GM18519 (cell line): ENCODE data around the gene GEN1.

Experiments
- ATAC-seq: cut with Tn5 transposase; IDR thresholded peaks from one replicate; pipeline ENCODE4 v1.9.1; 2021; ENCODE audit warnings: mild to moderate bottlenecking, moderate library complexity; ENCODE audit not compliant: unreplicated experiment, low FRiP score

GEN1 gene

DNA sequence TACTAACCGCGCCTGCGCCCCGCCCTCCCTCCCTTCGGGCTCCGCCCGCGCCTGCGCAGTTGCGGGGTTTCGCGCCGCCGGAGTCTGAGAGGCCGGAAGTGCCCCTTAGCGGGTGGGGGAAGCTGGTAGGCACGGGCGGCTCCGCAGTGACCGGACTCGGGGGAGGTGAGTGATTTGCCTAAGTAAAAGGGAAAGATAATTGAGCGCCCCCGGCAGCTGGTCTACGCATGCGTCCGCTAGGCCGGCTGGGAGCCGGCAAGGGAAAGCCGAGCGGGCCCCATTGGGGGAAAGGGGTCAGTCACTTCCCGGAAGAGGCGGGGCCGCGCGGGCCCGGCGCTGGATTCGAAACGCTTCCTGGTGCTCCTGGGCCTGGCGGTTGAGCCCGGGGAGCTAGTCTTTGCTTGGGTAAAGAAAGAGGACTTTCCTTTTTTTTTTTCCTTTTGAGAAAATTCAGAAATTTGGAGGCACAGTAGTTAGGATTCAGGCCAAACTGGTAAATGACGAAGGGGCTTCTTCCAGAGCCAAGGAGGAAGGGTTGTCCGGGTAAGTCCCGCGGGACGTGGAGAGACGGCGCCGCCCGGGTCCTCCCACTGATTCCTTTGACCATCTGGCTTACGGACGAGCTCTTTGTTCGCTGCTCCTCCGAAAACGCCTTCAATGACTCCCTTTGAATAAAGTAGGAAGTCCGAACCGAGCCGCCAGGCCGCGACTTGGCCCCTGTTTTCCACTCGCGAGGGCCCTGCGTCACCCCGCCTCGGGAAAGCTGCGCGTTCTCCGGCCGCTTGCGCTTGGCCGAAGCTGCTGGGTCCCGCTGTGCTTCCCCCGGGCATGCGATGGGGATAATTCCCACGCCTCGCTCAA, at the start of gene GEN1, which contains the start of gene SMC6:
GEN1 (plus strand) TSS at position 336 of the 861 bp plus-strand sequence. CDS start 5,806 bp downstream, outside the sequence.
SMC6 (minus strand) TSS at position 8 of the 861 bp plus-strand sequence. CDS start 7,864 bp downstream, outside the sequence.
- peak; percentile 56 for ATAC-seq

DNA sequence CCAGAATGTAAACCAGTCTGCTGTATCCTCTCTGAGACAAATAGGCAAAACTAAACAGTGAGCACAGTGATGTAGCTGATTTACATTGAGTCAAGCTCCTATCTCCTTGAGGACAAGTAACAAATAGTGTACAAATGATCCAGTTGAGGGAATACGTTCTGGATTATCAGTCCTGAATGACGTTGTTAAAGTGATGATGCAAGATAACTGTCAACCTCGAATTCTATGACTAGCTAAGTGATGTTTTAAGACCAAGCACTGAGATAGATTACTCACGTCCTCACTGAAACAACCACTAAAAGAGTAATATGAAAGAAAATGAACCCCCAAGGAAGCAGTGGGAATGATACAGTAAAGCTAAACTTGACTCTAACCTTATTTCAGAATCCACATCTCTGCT, 47.1 kb upstream of the GEN1 start:
- no peak for ATAC-seq

DNA sequence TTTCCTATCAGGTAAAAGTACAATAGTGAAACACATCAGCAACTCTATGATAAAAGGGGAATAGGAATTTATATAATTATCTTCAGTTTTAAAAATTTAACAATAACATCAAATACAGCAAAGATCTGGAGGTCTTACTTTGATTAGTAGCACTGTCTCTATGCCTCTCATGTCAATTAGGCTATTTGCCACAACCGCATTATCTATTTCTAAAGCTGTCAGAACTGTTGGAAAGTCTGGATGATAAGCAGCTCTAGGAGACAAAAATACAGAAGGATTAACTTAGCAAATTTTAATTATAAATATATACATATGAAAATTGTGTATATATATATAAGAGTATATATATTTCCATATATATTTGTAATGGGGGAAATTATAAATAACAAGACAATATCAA, 45.4 kb upstream of the GEN1 start:
- ATAC-seq: no peak

DNA sequence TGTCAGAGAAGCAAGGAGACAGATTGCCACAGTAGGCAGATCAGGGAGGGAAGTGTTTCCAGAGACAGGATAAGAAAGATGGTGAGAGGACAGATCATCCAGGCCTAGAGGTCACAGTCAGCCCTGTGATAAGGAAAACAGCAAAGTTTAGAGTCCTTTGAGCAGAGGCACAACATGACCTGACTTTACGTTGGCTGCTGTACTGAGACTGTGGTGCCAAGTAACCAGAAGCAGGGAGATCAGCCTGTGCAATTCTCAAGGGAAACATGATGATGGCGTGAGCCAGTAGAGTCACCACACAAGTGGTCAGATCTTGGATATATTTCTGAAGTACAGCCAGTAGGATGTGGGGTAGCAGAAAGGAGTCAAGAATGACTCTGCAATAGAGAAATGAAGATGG, 44.0 kb upstream of the GEN1 start:
- no peak for ATAC-seq

DNA sequence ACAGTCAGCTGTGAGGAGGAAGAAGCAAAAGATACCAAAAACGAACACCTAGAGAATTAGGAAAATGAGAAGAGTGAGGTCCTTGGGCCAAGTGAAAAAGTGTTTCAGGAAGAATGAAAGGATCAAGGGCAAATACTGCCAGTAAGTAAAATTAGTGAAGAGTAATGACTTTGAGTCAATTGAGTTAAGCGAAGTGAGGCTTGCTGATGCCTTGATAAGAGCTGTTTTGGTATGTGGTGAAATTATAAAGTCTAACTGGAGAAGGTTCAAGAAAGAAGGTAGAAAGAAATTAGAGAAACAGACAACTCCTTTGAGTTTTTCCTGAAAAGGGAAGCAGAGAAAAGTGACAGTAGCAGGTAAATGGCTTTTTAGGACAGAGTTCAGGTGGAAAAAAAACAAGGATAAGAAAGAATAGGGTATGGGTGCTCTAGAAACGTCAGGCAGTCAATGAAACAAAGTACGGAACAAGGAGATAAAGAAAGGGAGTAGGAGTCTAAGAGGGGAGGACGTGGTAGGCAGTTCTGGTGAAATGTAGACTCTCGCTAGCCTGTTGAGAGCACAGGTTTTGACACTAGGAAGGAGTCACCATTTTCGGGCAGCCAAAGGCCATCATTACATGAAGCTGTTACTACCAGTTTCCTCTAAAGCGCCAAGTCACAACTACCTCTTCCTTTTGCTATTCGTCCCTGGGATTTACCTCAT, 43.2 kb upstream of the GEN1 start:
- no peak for ATAC-seq

DNA sequence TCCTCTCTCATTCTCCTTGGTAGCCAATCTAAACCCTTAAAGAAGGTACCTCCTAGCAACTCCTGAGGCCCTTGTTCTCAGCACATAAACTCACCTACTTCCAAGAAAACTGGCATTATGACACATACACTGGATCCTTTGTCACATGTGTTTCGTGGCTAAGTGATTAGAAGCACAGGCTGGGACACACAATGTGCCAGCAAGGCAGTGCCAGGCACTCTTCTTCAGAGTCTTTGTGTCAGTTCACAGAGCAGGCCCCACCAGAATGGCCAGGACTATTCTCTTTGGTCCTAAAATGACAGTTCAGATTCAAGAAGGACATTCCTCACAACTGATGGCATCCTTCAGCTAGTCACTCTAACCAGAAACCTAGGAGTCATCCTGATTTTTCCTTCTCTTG, 40.6 kb upstream of the GEN1 start:
- no peak for ATAC-seq

- ATAC-seq: no peak
These were observed 36.3 kb upstream of the GEN1 start for GRCh38 chr2:17717666-17718065.

DNA sequence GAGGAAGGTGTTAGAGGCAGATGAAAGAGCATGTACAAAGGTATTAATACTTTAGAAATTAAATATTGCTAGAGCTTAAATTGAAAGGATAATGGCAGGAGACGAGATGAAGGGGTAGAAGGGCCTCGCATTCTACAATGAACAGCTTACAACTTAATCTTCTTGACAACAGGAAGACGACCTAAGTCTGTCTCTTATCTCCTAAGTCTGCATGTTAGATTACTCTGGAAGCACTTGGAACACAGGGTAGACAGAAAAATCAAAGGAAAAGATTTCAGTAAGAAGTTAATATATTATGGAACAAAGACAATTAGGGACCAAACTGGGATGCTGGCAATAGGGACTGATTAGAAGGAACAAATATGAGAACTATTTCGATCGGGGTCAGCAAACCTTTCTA, 35.2 kb upstream of the GEN1 start:
- no peak for ATAC-seq

DNA sequence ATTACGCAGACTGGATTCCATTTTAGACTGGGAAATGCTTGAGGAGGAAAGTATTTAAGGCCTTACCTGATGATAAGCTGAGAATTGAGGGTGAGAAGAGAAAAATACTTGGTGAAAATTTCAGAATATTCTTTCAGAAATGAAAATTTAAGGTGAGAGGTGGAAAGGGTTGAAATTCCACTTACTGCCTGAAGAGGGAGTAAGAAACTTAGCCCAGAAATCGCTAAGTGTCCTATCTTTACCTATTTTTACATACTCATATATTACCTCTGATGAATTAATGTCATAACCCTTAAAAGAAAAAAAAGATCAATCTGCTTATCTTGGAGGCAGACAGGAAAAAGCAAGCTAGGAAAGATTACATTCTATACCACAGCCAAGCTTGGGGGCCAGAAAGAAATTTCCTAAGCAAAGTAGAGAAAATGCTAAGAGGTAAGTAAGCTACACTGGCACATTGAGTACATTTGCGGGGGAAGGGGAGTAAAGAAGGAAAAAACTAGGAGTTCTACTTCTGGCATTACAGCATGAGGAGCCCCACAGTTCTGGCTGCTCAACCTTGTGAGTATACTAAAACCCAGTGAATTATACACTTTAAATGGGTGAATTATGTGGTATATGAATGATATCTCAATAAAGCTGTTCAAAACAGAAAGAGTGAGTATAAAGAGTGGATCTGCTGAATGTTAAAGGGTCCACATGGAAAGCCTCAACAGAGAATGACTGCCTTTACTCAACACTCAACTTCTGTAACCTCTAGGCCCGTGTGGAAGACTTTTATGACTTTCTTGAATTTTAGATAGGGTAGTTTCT, 34.2 kb upstream of the GEN1 start:
- peak; percentile 53 for ATAC-seq

GRCh38 chr2:17728210-17728609, 25.7 kb upstream of the GEN1 start:
- no peak for ATAC-seq

- ATAC-seq: no peak
These were observed 24.1 kb upstream of the GEN1 start for GRCh38 chr2:17729880-17730279.

DNA sequence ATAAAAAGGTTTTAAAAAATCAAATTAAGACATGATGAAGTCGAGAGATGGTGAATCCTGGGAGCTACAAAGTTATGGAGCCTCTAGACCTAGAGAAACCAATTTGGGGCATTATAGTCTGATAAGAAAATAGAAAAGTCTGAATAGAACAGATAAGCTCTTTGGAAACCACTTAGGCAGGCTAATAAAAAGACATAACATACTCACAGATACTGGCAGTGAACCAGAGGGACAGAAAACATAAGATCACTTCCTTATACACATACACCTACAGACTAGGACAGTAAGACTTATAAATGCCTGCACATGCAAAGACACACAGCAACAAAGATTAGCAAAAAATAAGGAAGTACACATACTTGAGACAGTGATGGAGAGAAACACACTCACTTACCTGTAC, 20.3 kb upstream of the GEN1 start:
- ATAC-seq: no peak

GRCh38 chr2:17735864-17736263, 18.1 kb upstream of the GEN1 start:
- ATAC-seq: no peak

DNA sequence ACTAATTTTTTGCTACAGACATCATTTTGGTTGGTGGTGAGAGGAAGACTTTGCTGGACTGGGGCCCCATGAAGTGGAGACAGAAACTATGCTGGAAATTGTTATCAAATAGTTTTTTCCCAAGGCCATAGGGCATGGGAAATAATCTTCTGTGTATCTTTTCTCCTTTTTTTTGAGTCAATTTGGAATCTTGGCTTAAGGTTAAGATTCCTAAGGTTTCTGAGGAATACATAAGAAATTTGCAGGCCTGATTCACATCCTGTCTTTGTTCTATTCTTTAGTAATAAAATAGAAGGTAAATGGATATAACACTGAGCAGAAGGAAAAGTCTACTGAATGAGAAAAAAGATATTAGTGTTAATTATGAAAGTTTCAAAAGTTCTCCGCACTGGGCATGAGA, 16.9 kb upstream of the GEN1 start:
- no peak for ATAC-seq

- ATAC-seq: no peak
These were observed 13.7 kb upstream of the GEN1 start for GRCh38 chr2:17740203-17740602.

DNA sequence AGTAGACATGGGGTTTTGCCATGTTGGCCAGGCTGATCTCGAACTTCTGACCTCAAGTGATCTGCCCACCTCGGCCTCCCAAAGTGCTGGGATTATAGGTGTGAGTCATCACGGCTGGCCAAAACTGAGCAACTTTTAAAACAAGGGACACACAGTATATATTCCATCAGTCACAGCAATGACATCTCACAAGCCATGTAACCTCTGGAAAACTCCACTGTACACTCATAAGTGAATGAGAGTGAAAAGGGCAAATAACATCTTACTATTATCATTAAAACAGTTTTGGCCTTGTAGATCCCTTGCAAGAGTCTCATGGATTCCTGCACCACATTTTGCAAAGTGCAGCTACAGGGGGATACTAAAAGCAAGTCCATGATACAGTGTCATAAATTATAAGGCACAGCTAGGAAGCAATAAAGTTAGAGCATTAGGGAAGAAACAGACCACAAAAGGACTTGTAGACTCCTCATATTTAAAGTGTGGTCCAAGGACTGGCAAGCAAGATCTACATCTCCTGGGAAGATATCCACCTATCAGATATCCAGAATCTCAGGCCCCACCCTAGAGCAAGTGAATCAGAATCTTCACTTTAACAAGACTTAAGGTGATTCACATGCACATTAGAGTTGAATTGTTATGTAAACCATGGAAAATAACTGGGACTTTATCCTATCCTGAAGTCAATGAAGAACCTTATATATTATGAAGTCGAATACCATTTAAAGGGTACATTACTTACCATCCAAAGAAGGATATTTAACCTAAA, 6.1 kb upstream of the GEN1 start:
- ATAC-seq: no peak

- ATAC-seq: no peak
These were observed 5.2 kb upstream of the GEN1 start for GRCh38 chr2:17748745-17749144.

DNA sequence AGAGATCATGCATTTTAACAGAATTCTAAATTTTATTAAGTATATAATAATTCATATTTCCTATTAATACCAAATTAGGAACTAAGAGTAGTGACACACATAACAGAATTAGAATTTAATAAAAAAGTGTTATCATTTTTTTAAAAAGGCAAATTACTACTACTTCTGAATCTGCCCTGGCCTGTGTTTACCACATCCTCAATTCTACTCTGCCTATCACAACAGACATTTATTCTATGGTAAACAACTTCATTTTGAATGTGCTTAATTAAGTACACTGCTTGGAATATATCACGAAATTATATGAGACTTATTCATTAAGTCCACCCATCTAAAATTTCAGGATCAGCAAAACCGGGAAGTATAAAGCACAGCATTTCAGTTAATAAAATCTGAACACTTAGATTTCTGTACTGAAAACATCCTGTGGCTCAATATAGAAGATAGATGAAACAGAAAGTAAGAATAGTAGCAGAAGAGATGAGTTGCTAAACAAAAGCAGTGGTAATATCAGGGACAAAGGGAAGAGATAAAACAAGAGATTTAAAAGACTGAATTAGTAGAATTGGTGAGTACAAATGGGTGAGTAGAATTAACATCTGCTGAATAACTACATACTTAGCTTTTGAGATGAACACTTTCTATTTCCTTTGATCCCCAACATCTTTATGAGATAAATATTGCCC, 4.0 kb upstream of the GEN1 start:
- ATAC-seq: peak; percentile 26

DNA sequence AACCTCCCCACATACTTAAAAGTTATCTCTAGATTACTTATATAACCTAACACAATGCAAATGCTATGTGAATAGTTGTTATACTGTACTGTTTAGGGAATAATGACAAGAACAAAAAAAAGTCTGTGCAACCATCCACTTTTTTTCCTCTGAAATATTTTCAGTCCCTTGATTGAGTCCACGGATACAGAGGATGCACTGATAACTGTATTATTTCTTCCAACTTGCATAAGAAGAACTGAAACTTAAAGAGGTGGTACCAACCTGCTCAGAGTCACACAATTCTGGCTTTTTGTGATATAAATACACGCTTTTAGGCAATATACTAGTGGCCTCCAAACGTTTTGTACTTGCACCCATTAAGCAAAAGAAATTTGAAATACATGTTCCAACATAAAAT, 1.7 kb upstream of the GEN1 start:
- ATAC-seq: peak; percentile 25
